Testis (tissue), 2 donors: ENCODE results near the gene CD151.

Experiments used
- POLR2A ChIP-seq: fragments of 450-650 bp; IDR thresholded peaks from one replicate; pipeline ENCODE4 v1.6.1; 2017; ENCODE audit warnings: antibody characterized with exemption, mild to moderate bottlenecking, moderate library complexity
- TF ChIP-seq, protein P1 (sequence below), 3 experiments: fragments of 450-650 bp in 2 of 3; fragments of 200-600 bp in 1 of 3; sonication (generic) in 1 of 3; IDR thresholded peaks; one replicate each; pipeline ENCODE4 v1.5.1; 2016 to 2019; ENCODE audit warnings: antibody characterized with exemption in 3 of 3, mild to moderate bottlenecking in 2 of 3, moderate library complexity in 1 of 3

DNA sequence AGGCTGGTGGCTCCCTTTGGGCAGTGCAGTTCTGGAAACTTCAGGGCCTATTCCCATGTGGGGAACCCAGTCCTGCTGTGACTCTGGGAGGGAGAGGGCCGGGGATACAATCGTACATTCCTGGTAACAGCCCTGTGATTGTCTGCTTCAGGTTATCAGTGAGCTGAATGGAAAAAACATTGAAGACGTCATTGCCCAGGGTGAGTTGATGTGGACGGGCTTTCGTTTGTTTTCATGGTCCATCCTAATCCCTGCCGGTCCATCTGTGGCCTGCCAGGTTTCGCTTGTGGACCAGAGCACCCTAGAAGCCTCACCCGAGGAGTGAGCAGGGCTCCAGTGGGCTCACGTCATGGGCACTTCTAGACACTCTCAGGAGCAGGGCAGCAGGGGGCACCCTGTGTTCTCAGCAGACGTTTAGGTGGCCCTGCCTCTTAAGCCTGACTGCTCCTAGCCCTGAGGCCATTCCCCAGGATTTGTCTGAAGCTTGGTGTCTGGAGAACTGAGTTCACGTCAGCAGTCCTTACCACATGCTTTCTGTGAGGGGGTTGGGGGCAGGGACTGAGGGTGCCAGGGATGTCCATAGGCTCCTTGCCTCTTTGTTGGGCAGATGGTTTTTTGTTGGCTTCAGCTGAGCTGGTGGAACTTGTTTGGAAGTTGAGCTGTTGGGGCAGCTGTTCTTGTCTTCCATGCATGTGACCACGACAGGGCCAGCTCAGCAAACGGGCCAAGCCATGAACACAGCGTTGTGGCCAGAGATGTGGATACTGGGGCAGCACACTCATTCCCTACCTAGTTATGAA, 21.1 kb upstream of the CD151 start:
- TF ChIP-seq, protein P1, sequence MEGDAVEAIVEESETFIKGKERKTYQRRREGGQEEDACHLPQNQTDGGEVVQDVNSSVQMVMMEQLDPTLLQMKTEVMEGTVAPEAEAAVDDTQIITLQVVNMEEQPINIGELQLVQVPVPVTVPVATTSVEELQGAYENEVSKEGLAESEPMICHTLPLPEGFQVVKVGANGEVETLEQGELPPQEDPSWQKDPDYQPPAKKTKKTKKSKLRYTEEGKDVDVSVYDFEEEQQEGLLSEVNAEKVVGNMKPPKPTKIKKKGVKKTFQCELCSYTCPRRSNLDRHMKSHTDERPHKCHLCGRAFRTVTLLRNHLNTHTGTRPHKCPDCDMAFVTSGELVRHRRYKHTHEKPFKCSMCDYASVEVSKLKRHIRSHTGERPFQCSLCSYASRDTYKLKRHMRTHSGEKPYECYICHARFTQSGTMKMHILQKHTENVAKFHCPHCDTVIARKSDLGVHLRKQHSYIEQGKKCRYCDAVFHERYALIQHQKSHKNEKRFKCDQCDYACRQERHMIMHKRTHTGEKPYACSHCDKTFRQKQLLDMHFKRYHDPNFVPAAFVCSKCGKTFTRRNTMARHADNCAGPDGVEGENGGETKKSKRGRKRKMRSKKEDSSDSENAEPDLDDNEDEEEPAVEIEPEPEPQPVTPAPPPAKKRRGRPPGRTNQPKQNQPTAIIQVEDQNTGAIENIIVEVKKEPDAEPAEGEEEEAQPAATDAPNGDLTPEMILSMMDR (IDR thresholded peaks at IDR 0.05), result no peak
- no peak for TF ChIP-seq POLR2A
